Measurements from ENCODE around the gene EXD3.
A peak's percentile ranks its signal among the peaks of the same experiment; 100 is the strongest.
"Not testable (repeated sequence)": the region's sequence is repeated elsewhere in the genome, so short reads cannot be mapped to it uniquely, and the experiment has no call there.

EXD3 gene

DNA sequence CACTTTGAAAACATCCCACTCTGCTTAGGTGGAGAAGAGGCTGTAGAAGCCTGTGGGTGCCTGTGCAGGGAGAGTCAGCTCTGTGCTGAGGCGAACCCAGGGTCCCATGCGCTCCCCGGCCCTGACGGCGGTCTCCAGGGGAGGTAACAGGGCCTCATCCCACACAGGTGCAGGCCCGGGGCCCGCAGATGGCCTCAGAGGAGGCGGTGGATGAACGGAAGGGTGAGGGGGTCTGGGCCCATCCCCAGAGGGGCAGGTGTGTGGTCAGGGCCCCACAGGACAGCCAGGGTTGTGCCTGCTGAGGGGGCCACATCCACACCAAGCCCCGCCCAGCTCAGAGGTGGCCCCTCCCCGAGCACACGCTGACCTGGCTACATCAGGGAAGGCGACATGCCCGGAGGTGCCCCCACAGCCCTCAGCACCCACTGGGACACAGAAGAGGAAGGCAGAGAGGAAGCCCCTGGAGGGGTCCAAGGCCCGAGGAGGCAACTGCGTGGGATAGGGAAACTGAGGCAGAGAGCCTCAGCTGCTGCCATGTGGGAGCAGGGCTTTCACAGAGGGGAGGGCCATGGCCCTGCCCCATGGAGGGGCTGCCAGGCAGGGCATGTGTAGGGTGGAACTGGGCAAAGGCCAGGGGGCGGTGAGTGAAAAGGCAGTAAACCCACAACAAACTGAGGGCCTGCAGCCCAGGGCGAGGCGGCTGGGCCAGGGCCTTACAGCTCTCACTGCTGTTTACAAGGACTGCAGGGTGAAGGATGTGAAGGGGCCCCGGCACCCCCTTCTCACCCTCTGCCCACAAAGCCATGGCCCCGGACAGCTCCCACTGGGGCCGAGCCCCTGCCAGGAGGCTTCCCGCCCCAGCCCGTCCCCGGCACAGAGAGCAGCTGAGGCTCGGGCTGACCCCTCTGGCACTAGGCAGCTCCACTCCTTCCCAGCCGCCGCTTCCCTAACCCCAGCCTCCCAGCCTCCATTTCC lies 29.5 kb downstream of the EXD3 start:
- no peak for DNase-seq (ENCODE audit: low spot score)

DNA sequence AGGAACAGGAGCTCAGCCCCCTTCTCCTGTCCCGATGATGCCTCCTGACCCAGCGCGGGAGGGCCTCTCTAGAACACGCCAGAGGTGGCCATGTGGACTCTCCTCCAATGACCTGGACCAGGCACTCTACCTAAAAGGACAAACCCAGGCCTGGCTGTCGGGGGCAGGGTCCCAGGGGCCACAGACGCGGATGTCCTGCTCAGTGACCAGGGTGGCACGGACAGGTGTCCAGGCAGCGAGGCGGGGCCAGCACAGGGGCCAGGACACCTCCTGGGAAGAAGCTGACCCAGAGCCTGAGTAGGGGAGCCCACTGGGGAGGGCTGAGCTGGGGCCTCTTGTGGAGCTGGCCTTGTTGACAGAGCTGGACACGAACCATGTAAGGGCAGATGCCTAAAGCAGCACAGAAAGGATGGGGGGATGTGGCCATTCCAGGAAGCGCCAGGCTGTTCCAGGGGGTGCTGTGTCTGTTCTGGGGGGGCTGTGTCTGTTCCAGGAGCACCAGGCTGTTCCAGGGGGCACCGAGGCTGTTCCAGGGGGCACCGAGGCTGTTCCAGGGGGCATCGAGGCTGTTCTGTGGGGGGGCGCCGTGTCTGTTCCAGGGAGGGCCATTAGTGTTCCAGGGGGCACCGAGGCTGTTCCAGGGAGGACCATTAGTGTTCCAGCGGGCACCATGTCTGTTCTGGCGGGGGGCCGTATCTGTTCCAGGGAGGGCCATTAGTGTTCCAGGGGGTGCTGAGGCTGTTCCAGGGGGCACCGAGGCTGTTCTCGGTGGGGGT lies 30.5 kb downstream of the EXD3 start:
- no peak for DNase-seq (ENCODE audit: low spot score)

- DNase-seq (ENCODE audit: low spot score), result peak; percentile 73
Observed at GRCh38 chr9:137391411-137391754, 31.6 kb downstream of the EXD3 start.

DNA sequence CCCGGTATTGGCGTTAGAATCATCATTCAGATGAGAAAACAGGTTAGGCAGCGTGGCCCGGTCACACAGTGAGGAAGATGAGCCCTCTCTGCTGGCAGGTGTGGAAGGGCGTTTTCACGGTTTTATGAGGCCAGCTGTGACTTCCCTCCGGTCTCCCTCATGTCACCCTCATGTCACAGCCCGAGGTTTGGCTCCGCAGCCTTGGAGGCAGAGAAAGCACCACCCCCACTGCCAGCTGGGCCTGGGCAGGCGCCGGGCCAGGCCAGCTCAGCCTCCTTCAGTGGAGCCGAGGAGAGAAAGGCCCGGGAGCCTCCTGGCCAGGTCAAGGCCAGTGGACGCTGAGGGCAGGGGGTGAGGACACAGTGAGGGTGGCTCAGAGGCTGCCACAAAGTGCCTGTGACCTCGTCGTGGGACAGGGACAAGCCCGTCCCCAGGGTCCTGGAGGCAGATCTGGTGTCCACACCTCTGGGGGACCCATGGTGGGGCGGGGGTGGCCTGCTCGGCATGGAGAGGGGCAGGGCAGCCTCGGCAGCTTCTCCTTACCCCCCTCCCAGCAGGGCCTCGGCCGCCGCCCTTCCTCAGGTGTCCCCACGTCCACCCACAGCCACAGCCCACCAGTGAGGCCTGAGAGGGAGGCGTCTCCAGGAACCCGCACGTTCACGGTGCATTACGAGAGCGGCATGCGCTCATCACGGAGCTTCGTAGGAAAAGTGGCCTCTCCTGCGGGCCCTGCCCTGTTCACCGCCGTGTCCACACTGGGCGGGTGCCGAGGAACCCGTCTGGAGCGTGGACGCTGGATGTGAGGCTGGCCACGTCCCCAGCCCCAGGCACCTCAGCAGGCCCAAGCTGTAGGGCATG lies 32.2 kb downstream of the EXD3 start:
- DNase-seq (ENCODE audit: low spot score), result no peak

GRCh38 chr9:137389428-137389746 lies 33.6 kb downstream of the EXD3 start:
- DNase-seq (ENCODE audit: low spot score), result no peak

GRCh38 chr9:137388589-137389427 lies 34.2 kb downstream of the EXD3 start:
- no peak for DNase-seq (ENCODE audit: low spot score)

DNA sequence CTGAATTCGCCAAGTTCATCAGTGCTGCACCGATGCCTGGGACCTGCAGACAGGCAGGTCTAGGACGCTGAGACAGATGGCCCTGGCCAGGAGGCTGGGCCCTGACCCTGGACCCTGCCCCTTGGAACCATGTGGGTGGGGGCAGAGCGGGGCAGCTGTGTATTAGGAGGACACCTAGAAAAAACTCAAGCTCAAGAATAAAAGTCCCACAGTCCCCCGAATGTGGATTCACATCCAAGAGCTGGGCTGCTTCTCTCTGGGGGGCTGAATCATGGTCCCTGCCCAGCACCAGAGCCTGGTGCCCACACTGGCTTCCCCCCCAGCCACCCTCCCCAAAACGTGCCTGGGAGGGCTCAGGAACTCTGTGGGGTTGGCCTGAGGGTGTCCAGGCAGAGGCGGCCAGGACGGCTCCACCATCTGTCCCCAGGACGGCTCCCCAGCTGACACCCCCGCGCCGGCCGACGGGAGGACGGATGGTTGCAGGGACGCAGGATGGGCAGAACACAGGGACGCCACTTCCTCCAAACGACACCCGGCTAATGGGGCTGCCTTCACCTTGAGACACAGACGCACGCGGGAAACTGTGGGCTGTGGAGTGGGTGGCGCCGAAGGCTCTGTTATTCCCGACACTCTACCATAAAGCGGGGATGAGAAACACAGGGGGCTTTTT lies 34.9 kb downstream of the EXD3 start:
- no peak for DNase-seq (ENCODE audit: low spot score)

GRCh38 chr9:137387114-137387890 lies 35.7 kb downstream of the EXD3 start:
- no peak for DNase-seq (ENCODE audit: low spot score)

DNA sequence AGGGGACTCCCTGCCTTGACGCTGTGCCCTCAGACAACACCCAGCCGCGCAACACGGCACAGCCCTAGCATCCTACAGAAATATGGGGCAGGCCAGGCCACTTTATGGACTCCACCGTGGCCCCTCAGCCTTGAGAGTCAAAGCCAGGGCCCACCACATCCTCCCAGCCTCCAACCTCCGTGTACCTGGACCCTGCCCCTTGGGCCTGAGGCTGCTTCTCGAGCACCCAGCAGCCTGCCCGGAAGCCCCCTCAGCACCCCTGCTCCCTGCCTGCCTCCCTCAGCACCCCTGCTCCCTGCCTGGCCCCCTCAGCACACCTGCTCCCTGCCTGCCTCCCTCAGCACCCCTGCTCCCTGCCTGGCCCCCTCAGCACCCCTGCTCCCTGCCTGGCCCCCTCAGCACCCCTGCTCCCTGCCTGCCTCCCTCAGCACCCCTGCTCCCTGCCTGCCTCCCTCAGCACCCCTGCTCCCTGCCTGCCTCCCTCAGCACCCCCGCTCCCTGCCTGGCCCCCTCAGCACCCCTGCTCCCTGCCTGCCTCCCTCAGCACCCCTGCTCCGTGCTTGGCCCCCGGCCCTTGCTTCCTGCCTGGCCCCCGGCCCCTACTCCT lies 36.4 kb downstream of the EXD3 start:
- not testable (repeated sequence) for DNase-seq (ENCODE audit: low spot score)

GRCh38 chr9:137385061-137385655 lies 37.8 kb downstream of the EXD3 start:
- no peak for DNase-seq (ENCODE audit: low spot score)

- DNase-seq (ENCODE audit: low spot score), result no peak
Observed at GRCh38 chr9:137383784-137384756, 38.9 kb downstream of the EXD3 start.

DNA sequence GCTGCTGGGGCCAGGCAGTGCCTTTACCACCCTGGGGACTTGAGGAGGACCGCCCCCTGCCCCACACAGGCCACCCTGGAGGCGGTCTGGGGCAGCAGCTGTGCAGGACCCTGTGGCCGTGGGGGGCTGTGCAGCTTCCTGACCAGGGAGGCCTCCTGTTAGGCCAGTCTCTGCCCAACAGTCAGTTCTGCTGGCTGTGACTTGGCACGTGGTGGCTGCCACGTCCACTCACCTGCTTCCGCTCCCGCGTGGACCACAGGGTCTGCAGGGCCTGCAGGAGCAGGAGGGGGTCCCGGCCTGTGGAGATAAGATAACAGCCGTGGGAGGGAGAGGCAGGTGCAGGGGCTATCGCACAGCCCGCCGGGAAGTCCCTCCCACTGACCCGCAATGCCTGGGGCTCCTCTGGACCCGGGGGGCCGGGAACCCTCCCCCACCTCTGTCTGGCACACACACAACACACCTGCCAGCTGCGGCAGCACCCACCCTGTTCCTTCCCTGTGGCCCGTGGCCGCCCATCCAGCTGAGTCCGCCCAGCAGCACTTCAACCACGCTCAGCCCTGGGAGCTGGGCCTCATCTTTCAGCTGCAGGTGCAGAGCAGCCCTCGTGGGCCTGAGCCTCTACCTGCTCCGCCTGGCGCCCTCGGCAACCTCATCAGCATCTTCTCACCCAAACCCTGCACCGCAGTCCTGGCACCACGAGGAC lies 39.7 kb downstream of the EXD3 start:
- DNase-seq (ENCODE audit: low spot score), result no peak

DNA sequence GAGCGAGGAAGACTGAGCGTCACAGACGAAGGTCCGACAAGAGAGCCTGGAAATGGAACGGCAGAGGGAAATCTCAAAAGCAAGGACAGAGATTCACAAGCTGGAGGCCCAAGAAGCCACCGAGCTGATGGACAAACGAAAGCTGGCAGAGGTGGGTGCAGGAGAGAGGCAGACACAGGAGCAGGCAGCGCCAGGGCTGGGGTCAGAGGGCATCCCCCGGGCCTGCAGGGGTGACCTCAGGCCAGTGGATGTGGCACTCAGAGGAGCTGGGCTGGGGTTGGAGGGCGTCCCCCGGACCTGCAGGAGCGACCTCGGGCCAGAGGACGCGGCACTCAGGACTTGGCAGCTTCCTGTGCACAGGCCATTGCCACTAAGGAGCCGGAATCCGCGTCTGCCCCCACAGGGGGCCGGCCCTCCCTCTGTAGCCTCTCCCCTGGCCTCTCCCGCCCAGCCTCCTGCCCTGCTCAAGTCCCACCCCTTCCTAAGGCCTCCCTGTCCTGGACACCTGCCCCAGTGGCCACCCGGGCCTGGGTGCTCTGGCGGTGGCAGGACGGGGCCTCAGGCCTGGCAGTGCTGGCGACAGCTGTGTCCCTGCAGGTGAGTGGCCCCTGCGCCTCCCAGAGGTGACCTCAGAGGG lies 40.4 kb downstream of the EXD3 start:
- peak; percentile 69 for DNase-seq (ENCODE audit: low spot score)

DNA sequence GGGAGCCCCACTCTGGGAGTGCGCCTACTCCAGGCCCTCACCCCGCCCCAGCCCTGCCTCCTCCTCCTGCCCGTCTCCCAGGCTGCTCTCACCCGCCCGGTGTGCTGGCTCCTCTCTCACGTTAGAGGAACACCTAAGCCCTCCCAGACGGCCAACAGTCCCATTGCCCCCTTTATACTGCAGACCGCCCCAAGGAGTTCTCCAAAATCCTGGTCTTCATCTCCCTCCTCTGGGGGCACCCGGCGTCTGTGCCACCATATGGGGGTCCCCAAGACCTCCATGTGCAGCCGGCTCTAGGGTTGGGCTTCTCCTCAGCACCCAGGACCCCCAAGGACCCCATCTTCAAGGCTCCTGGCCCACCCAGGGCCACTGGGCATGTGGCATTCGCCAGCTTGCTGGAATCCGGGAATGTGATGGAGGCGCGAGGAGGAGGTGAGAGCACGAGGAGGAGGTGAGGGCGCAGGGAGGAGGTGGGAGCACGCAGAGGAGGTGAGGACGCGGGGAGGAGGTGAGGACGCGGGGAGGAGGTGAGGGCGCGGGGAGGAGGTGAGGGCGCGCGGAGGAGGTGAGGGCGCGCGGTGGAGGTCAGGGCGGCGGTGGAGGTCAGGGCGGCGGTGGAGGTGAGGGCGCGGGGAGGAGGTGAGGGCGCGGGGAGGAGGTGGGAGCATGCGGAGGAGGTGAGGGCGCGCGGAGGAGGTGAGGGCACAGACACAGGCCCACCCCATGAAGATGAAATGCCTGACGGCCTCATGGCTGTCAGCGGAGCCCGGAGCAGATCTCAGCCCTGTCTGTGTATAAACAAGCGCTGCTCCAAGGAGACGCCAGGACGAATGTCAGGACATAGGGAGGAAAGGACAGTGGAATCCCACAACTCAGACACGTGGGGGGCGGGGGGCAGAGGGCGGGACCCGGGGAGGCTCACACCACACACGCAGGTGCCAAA lies 41.2 kb downstream of the EXD3 start:
- DNase-seq (ENCODE audit: low spot score), result no peak

GRCh38 chr9:137380606-137381005 lies 42.4 kb downstream of the EXD3 start:
- no peak for DNase-seq (ENCODE audit: low spot score)

- no peak for DNase-seq (ENCODE audit: low spot score)
Observed at GRCh38 chr9:137380171-137380570, 42.8 kb downstream of the EXD3 start.

All from iPS-NIHi11 (cell line).